DND-41 (cell line): ENCODE data around the gene MS4A12.
A peak's percentile ranks its signal among the peaks of the same experiment; 100 is the strongest.

Experiments used
- CTCF ChIP-seq: IDR thresholded peaks from 2 replicates; pipeline ENCODE4 v1.5.1; 2012; ENCODE audit warnings: borderline replicate concordance, low read length, moderate library complexity, mild to moderate bottlenecking; ENCODE audit not compliant: poor library complexity, severe bottlenecking; ENCODE audit errors: extremely low read depth
- EZH2 ChIP-seq: IDR thresholded peaks from 3 replicates; pipeline ENCODE4 v1.6.1; 2012; ENCODE audit warnings: borderline replicate concordance, low read depth, mild to moderate bottlenecking, moderate library complexity, low read length, inconsistent platforms; ENCODE audit not compliant: severe bottlenecking

GRCh38 chr11:60504219-60504905 lies 11.8 kb downstream of the MS4A12 start:
- TF ChIP-seq EZH2 = no peak
- TF ChIP-seq CTCF = peak; percentile 5
